GM12874 (cell line): ENCODE results near the gene DNAJA3.

ENCODE experiments used
- TF ChIP-seq, protein P1 (sequence below): IDR thresholded peaks from 2 replicates; pipeline ENCODE4 v1.5.1; 2011; ENCODE audit warnings: low read depth, mild to moderate bottlenecking, control low read depth, low read length, moderate library complexity; ENCODE audit not compliant: insufficient read depth

DNAJA3 gene

DNA sequence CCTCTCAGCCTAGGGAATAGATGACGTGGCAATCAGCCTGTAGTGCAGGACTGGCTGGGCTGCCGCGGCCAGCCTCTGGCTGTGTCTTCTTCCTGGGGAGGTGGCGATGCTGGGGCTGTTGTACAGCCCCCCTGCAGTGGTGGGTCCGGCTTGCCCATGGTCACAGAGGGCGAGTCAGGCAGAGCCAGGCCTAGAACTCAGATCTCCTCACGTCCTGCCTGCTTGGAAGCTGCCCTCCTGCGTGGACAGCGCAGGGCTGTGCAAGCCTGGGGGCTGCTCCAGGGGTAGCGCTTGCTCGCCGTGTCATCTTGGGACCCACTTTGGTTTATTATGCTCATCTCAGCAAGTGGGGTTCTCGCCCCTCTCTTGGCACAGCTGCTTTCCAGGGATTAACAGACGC, 29.4 kb downstream of the DNAJA3 start:
- TF ChIP-seq, protein P1, sequence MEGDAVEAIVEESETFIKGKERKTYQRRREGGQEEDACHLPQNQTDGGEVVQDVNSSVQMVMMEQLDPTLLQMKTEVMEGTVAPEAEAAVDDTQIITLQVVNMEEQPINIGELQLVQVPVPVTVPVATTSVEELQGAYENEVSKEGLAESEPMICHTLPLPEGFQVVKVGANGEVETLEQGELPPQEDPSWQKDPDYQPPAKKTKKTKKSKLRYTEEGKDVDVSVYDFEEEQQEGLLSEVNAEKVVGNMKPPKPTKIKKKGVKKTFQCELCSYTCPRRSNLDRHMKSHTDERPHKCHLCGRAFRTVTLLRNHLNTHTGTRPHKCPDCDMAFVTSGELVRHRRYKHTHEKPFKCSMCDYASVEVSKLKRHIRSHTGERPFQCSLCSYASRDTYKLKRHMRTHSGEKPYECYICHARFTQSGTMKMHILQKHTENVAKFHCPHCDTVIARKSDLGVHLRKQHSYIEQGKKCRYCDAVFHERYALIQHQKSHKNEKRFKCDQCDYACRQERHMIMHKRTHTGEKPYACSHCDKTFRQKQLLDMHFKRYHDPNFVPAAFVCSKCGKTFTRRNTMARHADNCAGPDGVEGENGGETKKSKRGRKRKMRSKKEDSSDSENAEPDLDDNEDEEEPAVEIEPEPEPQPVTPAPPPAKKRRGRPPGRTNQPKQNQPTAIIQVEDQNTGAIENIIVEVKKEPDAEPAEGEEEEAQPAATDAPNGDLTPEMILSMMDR = no peak

- TF ChIP-seq, protein P1 = no peak
Measured at GRCh38 chr16:4455951-4456350, 30.3 kb downstream of the DNAJA3 start.

GRCh38 chr16:4460936-4461249, 35.2 kb downstream of the DNAJA3 start:
- TF ChIP-seq, protein P1 = no peak

DNA sequence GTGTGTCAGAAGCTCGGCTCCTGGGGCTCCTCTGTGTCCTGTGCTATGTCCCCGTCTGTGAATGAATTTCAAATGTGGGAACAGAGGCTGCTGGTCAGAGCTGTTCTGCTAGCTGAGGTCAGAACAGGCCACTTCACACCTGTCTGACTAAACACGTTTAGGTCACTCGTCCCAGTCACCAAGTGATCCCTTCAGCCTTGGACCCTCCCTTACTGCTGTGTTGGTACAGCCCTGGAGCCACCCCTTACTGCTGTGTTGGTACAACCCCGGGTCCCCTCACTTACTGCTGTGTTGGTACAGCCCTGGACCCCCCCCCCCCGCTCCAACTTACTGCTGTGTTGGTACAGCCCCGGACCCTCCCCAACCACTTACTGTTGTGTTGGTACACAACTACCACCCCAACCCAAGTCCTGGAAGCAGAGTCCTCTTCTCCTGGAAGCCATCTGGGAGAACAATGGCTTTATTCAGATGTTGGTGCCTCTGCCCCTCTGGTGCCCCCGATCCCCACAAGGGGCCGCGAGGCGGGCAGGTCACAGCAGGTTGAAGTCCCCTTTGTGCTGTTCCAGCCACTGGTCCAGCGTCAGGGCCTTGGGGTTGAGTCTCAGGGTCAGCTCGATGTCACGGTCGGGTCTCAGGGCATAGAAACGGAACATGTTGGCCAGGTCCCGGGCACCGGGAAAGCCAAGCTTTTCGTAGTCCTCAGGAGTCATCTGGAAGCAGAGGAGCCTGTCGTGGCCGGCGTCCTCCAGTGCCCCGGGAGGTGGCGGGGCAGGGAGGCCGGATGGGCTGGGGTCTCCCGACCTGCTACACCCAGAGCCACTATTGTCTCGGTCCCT, 35.8 kb downstream of the DNAJA3 start:
- TF ChIP-seq, protein P1 = no peak

- TF ChIP-seq, protein P1 = no peak
Measured at GRCh38 chr16:4463522-4464163, 38.0 kb downstream of the DNAJA3 start.

- TF ChIP-seq, protein P1 = no peak
Measured at GRCh38 chr16:4465977-4466779, 40.5 kb downstream of the DNAJA3 start.

GRCh38 chr16:4467916-4468315, 42.2 kb downstream of the DNAJA3 start:
- TF ChIP-seq, protein P1 = no peak
